ENCODE measurements around the gene PEF1. TPM values are rescaled to one million over a fixed set of nuclear protein-coding genes. Genes with fewer than 3 reads are reported as not detected.

The PEF1 gene
- total RNA-seq, 4 donors from 2014 or later = 29.5 to 53.1 (median 42.7) TPM

DNA sequence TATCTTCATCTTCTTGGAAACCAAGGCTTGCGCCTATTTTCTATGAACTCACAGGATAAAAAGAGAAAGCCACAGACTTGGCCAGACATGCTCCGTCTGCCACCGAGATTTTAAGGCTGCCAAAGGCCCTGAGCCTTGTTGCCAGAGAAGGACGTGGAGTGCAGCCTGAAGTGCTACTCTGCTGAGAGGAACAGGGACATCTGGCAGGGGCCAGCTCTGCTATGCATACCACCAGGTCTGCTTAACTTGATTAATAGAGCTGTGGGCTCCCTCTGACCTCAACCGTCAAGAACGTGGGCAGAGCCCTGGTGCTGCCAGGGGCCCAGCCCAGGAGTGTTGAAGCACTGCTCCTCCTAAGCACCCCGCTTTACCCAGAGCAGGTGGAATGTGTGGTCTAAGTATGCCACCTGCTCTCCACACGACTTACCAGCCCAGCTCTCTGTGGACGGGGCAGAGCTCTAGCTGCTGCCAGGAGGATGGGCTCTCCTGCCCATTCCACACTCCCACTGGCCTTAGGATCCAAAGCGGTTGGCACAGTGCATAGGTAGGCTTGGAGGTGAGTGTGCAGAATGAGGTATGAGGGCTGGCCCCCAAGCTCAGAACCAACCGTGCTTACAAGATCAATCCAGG lies 16.6 kb downstream of the PEF1 start:
- Histone ChIP-seq H3K36me3 (peaks cover 0 to 34% of the 10 kb centered on the region in 2 donors), H3K27me3 (no peaks in the 10 kb centered on the region), H3K27ac (peak overlapping the region; percentile 89 to 99 (median 97)), H3K4me3 (peak overlapping the region; percentile 8 to 27 (median 18)), H3K9me3 (no peaks in the 10 kb centered on the region), H3K4me1 (peaks cover 53% of the 10 kb centered on the region in 2 donors)
- DNase-seq (peak; percentile 67 to 86), ATAC-seq (peak; percentile 63 to 64)
- in situ Hi-C loops (cut with MboI; ENCODE audit: low sequenced_read_pairs in 4 of 4) = no loop called here
- intact Hi-C loops (cut with DNase I; ENCODE audit: low total_unique reads) = loop anchor here (1.0 to 2.0 kb wide), 4 partner anchors 11 to 1101 kb away; partner anchors contain the start of gene FABP3
- TF ChIP-seq POLR2A (IDR thresholded peaks at IDR 0.05) = peak; percentile 45 to 51
- TF ChIP-seq, protein P1, sequence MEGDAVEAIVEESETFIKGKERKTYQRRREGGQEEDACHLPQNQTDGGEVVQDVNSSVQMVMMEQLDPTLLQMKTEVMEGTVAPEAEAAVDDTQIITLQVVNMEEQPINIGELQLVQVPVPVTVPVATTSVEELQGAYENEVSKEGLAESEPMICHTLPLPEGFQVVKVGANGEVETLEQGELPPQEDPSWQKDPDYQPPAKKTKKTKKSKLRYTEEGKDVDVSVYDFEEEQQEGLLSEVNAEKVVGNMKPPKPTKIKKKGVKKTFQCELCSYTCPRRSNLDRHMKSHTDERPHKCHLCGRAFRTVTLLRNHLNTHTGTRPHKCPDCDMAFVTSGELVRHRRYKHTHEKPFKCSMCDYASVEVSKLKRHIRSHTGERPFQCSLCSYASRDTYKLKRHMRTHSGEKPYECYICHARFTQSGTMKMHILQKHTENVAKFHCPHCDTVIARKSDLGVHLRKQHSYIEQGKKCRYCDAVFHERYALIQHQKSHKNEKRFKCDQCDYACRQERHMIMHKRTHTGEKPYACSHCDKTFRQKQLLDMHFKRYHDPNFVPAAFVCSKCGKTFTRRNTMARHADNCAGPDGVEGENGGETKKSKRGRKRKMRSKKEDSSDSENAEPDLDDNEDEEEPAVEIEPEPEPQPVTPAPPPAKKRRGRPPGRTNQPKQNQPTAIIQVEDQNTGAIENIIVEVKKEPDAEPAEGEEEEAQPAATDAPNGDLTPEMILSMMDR (IDR thresholded peaks at IDR 0.05 in 4 of 5, conservative IDR thresholded peaks at IDR 0.05 in 1 of 5) = no peak

DNA sequence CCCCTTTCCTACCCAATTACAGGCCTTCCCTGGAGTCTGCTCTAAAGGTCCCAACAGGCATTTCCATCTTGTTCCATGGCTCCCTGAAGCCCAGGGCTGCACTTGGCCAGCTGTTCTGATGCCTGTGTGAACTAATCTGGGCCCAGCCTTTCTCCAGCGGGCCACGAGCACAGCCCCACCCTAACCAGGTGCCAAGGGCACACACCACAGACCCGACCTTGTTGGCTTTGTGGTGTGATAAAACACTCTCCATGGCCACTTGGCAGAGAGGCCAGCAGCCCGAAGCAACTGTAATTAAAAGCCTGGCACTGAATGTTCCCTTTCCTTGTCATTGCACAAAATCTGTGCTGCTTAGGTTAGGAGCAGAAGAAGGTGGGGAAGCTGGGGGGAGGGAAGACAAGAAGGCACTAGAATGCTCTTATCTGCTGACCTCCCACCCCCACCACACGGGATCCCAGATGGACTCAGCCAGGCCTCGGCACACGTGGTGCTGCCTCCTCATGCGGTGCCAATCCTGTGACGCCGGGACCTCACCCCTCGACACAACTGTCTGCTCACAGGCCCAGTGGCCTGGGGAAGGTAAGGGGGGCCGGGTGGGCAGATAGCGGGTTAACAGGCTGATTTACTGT lies 17.3 kb downstream of the PEF1 start:
- Histone ChIP-seq H3K4me1 (peaks cover 47 to 49% of the 10 kb centered on the region in 2 donors), H3K27me3 (no peaks in the 10 kb centered on the region), H3K4me3 (peak overlapping the region; percentile 8 to 27 (median 18)), H3K27ac (peak overlapping the region; percentile 89 to 99 (median 97)), H3K9me3 (no peaks in the 10 kb centered on the region), H3K36me3 (peaks cover 0 to 30% of the 10 kb centered on the region in 2 donors)
- intact Hi-C loops (cut with DNase I; ENCODE audit: low total_unique reads) (loop anchor here (1.0 to 2.0 kb wide), 4 partner anchors 12 to 1101 kb away; partner anchors contain the start of gene FABP3), in situ Hi-C loops (cut with MboI; ENCODE audit: low sequenced_read_pairs in 4 of 4) (no loop called here)
- ATAC-seq (peak; percentile 72 to 83), DNase-seq (peak; percentile 93 to 97)
- TF ChIP-seq, protein P1 (IDR thresholded peaks at IDR 0.05 in 4 of 5, conservative IDR thresholded peaks at IDR 0.05 in 1 of 5) = peak in 1 of 5 experiments; percentile 20
- TF ChIP-seq POLR2A (IDR thresholded peaks at IDR 0.05) = peak; percentile 60 to 68

DNA sequence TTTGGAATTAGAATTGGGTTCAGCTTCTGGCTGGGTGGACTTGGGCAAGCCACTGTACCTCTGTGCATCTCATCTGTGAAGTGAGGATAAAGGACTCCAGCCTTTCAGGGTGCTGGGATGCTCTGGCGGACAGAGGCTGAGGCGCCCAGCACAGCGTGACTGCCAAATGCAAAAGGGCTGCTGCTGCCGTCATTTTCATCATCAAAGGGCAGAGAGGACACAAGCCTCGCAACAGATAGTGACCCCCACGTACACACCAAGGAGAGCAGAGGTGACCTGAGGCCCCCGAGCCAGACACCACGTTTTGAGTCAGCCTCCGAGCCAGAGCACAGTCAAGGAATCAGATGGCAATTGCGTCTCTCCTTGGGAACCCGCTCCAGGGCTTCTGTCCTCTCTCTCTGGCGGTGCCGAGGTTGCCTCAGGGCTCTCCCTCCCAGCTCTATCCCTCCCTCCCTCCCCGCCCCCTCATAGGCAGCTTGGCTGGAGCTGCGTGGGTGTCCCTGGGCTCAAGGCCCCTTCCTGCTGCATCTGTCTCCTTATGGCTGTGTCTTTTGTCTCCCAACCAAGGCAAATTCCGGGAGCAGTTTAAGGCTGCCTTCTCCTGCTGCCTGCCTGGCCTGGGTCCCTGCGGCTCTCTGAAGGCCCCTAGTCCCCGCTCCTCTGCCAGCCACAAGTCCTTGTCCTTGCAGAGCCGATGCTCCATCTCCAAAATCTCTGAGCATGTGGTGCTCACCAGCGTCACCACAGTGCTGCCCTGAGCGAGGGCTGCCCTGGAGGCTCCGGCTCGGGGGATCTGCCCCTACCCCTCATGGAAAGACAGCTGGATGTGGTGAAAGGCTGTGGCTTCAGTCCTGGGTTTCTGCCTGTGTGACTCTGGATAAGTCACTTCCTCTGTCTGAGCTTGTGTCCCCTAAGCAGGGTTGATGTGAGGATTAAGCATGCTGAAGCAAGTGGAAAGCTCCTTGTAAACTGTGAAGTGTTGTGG lies 18.2 kb downstream of the PEF1 start:
- peak; percentile 49 to 81 for DNase-seq
- peaks cover 39 to 47% of the 10 kb centered on the region in 2 donors for H3K4me1 ChIP-seq
- in situ Hi-C loops (cut with MboI; ENCODE audit: low sequenced_read_pairs in 4 of 4) = no loop called here

More for the DNA sequence above, 18.2 kb downstream of the PEF1 start:
- peak in 1 of 2 donors; percentile 8 for TF ChIP-seq POLR2A (IDR thresholded peaks at IDR 0.05)
- TF ChIP-seq, protein P1 (IDR thresholded peaks at IDR 0.05 in 4 of 5, conservative IDR thresholded peaks at IDR 0.05 in 1 of 5) = no peak
- H3K27me3 ChIP-seq = no peaks in the 10 kb centered on the region
- no peak overlapping the region for H3K4me3 ChIP-seq
- ATAC-seq = peak; percentile 35 to 42
- intact Hi-C loops (cut with DNase I; ENCODE audit: low total_unique reads) = loop anchor here (1.0 to 2.0 kb wide), 4 partner anchors 13 to 1100 kb away; partner anchors contain the start of gene FABP3
- H3K27ac ChIP-seq = peak overlapping the region; percentile 89 to 99 (median 97)
- peaks cover 0 to 24% of the 10 kb centered on the region in 2 donors for H3K36me3 ChIP-seq
- H3K9me3 ChIP-seq = no peaks in the 10 kb centered on the region
